ENCODE measurements around the gene LIF. TPM values are rescaled to one million over a fixed set of nuclear protein-coding genes. Genes with fewer than 3 reads are reported as not detected.

Gene LIF
- total and polyA plus RNA-seq, 2 of the 4 experiments (the other 2 are of a cell fraction), result 130 to 214 TPM

GRCh38 chr22:30198921-30199320 is 47.6 kb downstream of the LIF start:
- in situ Hi-C loops (cut with MboI; ENCODE audit: low sequenced_read_pairs) (no loop called here), intact Hi-C loops (cut with micrococcal nuclease) (loop anchor here (5.0 kb wide), 1 partner anchor 38 kb away; no protein-coding TSS in a partner anchor), dilution Hi-C loops (cut with HindIII; ENCODE audit: low sequenced_read_pairs, unreplicated experiment) (no loop called here)
- H3K4ac ChIP-seq (ENCODE audit: low read depth, low read length), result peak overlapping the region; percentile 94
- H3K18ac ChIP-seq (ENCODE audit: low read depth, low read length), result peak overlapping the region; percentile 96
- TF ChIP-seq MAZ (IDR thresholded peaks at IDR 0.05; ENCODE audit: borderline replicate concordance, low read depth, low read length) (no peak), RFX5 (IDR thresholded peaks at IDR 0.05; ENCODE audit: low read depth, low read length) (no peak), MAFK (IDR thresholded peaks at IDR 0.05; ENCODE audit: low read depth, low read length) (no peak), RCOR1 (IDR thresholded peaks at IDR 0.05; ENCODE audit: insufficient replicate concordance, low read length) (no peak), MXI1 (IDR thresholded peaks at IDR 0.05; ENCODE audit: borderline replicate concordance, low read depth, low read length) (no peak)
- ChIA-PET POLR2A (ENCODE audit: unreplicated experiment) (no interaction called here), CTCF (interaction anchor here (1.2 kb wide), 1 partner anchor 17 kb away, joined by 3 read pairs; no protein-coding TSS in a partner anchor)
- no peak overlapping the region for H3K4me2 ChIP-seq (ENCODE audit: low read depth, low read length)
- H3K27me3 ChIP-seq (ENCODE audit: control insufficient read depth, insufficient read depth, low read length), result no peaks in the 10 kb centered on the region
- no peak overlapping the region for H3K9ac ChIP-seq (ENCODE audit: low read depth, low read length)
- H2BK15ac ChIP-seq (ENCODE audit: low read depth, low read length), result peak overlapping the region; percentile 98
- H3K14ac ChIP-seq (replicated peaks; ENCODE audit: low read depth, low read length), result peak overlapping the region; percentile 87
- DNase-seq, result no peak
- H3K9me3 ChIP-seq (ENCODE audit: control insufficient read depth, insufficient read depth, low read length), result peaks cover 3% of the 10 kb centered on the region
- no peaks in the 10 kb centered on the region for H3K36me3 ChIP-seq (ENCODE audit: control insufficient read depth, insufficient read depth, low read length)
- no peak for ATAC-seq (ENCODE audit: low read depth)
- no peak overlapping the region for H3K4me3 ChIP-seq (ENCODE audit: insufficient read depth, low read depth, low read length)
- no TSS peak for BruUV-seq (replicated peaks)
- H4K5ac ChIP-seq (ENCODE audit: low read depth, low read length), result peak overlapping the region; percentile 89
- H4K20me1 ChIP-seq (ENCODE audit: insufficient read depth, low read length), result peaks cover 4% of the 10 kb centered on the region; the same call in 1 of the 2 replicates
- no peak overlapping the region for H2AFZ ChIP-seq (replicated peaks; ENCODE audit: low read length, poor library complexity)
- peaks cover 28% of the 10 kb centered on the region for H3K4me1 ChIP-seq (ENCODE audit: control insufficient read depth, insufficient read depth, low read length)
- peak overlapping the region; percentile 99 for H2BK5ac ChIP-seq (ENCODE audit: low read depth, low read length, poor library complexity, severe bottlenecking)
- H3K79me1 ChIP-seq (ENCODE audit: low read depth in 1 of 2, low read length in 2 of 2), result peaks cover 0 to 6% of the 10 kb centered on the region in 2 experiments; a peak in 2 of 4 replicates
- H4K91ac ChIP-seq (ENCODE audit: insufficient read depth, low read depth, low read length), result peak overlapping the region; percentile 97
- H4K8ac ChIP-seq (ENCODE audit: low read depth in 2 of 2, low read length in 2 of 2), result peak overlapping the region; percentile 88 to 98
- H3K23ac ChIP-seq (ENCODE audit: low read depth, low read length), result no peak overlapping the region
- H3K27ac ChIP-seq (ENCODE audit: insufficient read depth, low read length), result peak overlapping the region; percentile 89
- peaks cover 34% of the 10 kb centered on the region for H3K9me1 ChIP-seq (ENCODE audit: insufficient read depth, low read length)
- H2BK20ac ChIP-seq (ENCODE audit: low read depth, low read length), result peak overlapping the region; percentile 98
- peak overlapping the region; percentile 50; the same call in 1 of the 2 replicates for H3K56ac ChIP-seq (ENCODE audit: extremely low read depth, insufficient read depth, low read length)
- 83% methylated on average over 1 of the region's 4 CpGs; no CpG with 5 or more reads in 1 of the 2 experiments for WGBS, 2 experiments (ENCODE audit: extremely low coverage in 2 of 2, insufficient read length in 1 of 2)
- no peak overlapping the region for H2AK9ac ChIP-seq (replicated peaks; ENCODE audit: low read depth, low read length, poor library complexity)
- H2BK120ac ChIP-seq (ENCODE audit: low read depth, low read length), result peak overlapping the region; percentile 99
- H2AK5ac ChIP-seq (ENCODE audit: low read depth, low read length), result peak overlapping the region; percentile 97
